ENCODE results near the gene PRG3.
"Not testable (repeated sequence)": the region's sequence is repeated elsewhere in the genome, so short reads cannot be mapped to it uniquely, and the experiment has no call there.

PRG3 gene

DNA sequence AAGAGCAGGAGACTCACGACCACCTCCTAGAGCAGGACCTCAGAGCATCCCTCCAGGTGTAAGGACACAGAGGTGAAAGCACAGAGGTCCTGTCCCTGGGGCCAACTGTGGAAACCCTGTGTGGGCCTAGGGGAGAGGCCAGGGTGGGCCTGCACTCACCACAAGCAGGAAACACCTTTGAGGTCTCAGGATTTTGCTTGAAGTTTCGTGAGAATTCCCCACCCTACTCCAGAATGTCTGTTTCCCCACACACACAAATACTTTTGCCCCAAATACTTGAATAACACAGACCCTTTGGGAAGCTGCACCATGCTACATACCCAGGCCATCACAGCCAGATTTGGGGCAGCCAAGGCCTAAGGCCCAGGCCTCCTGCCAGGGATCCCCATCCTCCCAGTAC, 27.8 kb upstream of the PRG3 start:
- ATAC-seq, result no peak
- no peak for DNase-seq

DNA sequence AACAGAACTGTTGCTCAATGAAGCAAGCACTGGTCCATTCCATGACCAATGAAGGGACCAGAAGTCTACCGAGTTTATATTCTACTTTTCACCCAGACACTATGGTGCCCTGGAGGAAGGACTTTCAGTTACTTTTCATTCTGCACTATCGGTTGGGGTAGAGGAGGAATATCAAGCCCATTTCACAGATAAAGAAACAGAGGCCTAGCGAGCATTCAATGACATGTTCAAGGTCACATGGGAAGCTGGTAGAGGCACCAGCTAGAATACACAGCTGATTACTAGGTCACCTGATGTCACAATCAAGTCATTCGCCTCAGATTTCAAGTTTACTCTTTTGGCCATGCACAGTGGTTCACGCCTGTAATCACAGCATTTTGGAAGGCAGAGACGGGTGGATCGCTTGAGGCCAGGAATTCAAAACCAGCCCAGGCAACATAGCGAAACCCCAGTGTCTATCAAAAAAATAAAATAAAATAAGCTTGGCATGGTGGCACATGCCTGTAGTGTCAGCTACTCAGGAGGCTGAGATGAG, 27.1 kb upstream of the PRG3 start:
- DNase-seq (no peak), ATAC-seq (no peak)

DNA sequence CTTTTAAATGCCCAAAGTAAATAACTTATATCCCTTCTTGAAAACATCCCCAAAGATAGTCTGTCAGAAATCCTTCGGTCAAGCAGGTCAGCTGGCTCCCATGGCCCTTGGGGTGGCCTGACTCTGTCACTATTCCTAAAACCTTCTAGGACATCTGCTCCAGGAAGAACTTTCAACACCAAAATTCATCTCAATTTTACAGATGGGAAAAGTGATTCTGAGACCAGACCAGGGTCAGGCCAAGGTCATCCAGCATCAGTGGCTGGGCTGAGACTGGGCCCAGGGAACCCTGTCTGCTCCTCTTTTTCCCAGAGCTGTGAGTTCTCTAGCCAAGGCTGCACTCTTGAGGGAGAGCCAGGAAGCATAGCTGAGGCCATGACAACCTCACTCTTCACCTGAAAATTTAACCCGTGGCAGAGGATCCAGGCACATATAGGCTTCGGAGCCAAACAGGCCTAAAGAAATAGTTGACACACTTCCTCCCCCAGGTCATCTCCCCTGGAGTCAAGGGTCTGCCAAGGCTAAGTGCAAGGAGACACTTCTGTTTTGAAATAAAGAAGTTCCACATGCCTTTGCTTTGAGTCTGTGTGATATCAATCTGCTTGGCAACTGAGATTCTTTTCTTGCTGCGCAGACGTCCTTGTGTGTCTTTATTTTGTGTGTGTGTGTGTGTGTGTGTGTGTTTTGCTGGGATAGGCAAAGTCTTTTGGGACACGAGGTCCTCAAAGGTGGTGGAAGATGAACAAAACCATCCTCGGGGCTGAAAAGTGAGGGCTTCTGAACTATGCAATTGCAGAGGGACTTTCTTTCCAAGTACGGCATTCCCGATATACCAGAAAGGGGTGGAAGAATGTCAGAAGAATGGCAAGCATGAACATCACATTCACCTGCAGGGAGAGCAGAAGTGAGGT, 26.3 kb upstream of the PRG3 start:
- ATAC-seq (no peak), DNase-seq (no peak)

DNA sequence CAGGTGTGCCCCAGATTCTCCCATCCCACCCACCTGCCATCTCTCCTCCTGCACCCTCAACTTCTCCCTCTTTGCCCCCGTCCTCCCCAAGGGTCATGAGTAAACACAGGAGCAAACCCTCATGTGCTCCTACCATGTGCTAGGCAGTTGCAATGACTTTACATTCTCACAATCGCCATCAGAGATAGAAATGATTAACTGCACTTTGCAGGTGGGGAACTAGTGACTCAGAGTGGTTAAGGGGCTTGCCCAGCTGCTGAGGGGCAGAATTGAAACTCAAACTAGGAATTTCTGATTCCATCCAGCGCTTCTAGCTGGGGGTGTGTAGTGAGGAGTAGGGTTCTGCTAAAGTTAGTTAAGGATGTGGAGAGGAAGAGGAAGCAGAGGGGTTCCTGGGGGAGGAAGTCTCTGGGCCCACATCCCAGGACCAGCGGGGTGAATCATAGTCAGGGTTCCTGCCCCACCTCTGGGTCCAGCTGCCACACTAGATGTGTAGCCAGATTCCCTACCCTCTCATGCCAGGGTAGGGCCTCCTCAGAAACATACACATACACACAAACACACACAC, 25.5 kb upstream of the PRG3 start:
- DNase-seq (peak; percentile 62), ATAC-seq (peak; percentile 90)

DNA sequence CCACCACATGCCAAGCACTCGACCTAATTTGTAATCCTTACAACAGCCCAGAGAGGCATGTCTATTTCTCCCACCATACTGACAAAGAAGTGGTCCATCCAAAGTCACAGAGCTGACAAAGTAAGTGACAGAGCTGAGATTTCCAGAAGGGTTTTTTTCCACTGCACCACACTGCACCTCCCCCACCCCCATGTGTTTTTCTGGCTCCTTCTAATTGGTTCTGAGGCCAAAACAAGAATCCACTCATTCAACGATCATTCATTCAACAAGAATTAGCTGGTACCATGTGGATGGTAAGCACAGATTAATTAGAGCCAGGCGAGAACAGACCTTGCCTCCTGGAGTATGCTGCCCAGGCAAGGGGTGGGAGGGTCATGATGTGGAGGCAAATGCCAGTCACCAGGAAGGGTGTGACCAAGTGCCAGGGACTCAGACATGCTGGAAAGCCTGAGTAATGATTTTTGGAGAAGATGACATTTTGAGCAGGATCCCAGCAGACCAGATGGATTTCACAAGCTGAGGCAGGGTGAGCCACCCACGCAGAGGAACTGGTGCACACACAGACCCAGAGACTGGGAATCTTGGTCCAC, 24.4 kb upstream of the PRG3 start:
- DNase-seq (no peak), ATAC-seq (peak; percentile 9)

DNA sequence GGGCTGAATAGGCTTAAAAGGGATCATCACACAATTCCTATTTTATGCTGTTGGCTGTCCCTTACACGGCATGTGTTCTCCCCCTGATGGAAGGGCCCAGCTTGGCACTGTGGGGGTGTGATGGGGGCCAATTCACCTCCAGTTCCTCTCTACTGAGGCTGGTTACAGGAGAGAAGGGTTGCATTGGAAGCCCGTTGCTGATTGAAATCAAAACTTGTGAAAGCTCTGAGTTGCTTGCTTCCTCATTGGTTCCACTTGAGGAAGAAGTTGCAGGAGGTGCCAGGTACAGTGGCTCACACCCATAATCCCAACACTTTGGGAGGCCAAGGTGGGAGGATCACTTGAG, 22.8 kb upstream of the PRG3 start:
- ATAC-seq (no peak), DNase-seq (no peak)

DNA sequence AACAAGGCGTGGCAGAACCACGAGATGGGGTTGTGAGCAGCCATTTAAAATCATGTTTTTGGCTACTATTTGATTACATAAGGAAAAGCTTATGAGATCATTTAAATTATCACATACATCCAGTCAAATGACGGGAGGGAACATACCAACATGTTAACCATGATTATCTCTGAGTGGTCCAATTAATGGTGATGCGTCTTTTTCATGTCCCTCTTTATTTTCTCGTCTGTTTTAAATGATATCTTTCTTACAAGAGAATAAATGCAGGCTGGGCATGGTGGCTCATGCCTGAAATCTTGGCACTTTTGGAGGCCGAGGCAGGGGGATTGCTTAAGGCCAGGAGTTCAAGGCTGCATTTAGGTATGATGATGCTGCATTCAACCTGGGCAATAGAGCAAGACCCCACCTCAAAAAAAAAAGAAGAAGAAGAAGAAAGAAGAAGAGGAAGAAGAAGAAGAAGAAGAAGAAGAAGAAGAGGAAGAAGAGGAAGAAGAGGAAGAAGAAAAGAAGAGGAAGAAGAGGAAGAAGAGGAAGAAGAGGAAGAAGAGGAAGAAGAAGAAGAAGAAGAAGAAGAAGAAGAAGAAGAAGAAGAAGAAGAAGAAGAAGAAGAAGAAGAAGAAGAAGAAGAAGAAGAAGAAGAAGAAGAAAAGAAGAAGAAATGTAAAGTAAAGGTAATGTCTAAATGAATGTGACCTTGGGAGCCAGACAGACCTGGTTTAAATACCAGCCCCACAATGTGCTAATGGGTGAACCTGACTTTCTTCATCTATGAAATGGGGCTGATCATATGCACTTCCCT, 22.3 kb upstream of the PRG3 start:
- not testable (repeated sequence) for DNase-seq, ATAC-seq

DNA sequence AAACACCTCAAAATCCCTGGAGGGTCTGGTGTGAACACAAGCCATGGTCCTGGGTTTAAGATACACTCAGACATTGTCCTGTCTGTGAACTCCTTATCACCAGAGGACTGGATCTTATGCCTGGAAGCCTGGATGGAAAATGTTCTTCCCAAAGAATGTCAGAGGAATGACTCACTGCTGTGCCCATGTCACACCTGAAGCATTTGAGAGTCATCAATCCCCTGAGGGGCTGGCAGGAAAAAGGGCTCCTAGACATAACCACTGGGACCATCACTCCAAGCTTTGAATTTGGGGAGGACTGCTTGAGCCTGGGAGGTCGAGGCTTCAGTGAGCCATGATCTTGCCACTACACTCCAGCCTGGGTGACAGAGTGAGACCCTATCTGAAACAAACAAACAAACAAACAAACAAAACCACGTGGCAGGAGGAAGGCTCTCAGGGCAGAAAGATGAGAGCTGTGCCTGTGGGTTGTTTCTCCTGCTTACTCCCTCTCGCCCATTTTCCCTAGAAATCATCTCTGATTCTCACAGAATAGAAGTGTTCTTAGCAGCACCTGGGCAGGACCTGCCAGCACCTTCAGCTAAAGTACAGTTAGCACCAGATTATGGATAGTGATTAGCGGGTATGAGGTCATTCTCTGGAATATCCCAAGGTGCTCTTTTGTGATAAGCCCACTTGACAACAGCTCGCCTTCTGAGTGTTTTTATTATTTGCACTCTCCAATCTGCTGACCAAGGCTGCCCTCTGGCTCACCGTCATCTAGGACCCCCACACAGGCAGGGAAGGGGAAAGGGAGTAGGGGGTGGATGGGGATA, 21.4 kb upstream of the PRG3 start:
- DNase-seq (no peak), ATAC-seq (no peak)

DNA sequence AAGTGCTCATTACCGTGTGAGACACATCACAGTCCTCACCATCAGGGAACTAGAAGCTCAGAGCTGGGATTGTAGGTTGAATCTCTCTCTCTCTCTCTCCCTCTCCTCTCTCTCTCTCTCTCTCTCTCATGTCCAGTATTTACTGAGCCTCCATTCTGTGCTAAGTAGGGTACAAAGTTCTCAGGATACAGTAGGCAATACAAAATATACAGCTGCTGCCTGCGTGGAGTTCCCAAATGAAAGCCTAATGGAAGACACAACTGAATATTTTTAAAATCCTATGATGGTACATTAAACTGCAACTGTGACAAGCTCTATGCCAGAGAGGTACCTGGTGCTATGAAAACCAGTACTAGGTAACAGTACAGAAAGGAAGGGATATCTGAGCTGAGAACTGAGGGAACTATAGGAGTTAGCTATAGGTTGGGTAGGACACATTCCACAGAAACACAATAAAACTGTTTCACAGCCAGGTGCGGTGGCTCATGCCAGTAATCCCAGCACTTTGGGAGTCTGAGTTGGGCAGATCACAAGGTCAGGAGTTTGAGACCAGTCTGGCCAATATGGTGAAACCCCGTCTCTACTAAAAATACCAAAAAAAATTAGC, 19.1 kb upstream of the PRG3 start:
- DNase-seq (no peak), ATAC-seq (no peak)

DNA sequence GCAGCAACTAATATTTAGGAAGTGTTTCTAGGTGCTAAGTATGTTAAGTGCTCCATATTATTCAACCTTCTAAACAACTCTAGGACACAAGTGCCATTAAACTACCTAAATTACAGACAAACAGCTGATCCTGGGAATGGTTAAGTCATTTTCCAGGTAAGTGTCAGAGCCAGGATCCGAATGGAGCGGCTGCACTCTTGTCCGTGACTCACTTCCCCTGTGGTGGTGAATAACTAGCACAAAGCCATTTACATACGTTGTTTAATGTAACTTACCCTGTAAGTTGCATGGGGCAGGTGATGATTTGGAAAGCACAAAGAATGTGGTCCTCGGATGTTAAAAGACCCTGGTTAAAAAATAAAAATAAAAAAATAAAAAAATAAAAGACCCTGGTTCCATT, 18.3 kb upstream of the PRG3 start:
- no peak for DNase-seq
- no peak for ATAC-seq

DNA sequence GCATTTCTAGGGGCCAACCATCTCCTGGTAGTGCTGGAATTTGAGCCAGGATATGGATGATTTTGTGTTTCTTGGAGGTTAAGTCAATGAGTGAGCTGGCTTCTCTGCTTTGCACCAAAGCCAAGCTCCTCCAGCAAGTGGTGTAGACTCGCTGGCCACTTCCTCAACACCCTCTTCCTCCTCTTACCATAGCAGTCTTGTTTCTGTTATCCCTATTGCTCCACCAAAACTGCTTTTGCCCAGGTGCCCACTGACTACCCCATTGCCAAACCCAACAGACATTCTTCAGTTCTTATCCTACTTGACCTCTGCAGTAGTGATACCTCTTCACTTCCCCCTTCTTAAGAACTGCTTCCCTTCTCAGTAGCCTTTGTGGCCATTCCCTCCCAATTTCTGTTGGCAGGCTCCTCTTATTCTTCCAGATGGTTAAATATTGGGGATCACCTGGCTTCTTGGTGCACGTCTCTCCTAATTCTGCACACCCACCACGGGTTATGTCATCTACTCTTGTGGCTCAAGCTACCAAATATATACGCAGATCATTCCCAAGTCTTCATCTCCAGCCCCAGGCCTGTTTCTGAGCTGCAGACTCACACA, 16.5 kb upstream of the PRG3 start:
- DNase-seq (no peak), ATAC-seq (no peak)

DNA sequence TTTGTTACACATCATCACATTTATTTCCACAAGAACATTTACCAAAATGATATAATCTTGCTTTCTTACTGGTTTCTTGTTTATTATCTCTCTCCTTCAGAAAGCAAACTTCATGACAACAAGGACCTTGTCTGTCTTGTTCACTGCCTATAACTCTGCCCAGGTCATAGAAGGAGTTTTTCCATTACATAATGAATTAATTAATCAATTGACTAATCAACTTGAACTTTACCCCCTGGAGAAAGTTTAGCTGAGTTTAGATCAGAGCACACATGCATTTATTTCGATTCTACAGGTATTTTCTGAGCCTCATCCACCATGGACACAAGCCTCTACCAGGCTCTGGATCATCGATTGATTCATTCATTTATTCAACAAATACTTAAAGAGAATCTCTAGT, 15.8 kb upstream of the PRG3 start:
- no peak for ATAC-seq

DNA sequence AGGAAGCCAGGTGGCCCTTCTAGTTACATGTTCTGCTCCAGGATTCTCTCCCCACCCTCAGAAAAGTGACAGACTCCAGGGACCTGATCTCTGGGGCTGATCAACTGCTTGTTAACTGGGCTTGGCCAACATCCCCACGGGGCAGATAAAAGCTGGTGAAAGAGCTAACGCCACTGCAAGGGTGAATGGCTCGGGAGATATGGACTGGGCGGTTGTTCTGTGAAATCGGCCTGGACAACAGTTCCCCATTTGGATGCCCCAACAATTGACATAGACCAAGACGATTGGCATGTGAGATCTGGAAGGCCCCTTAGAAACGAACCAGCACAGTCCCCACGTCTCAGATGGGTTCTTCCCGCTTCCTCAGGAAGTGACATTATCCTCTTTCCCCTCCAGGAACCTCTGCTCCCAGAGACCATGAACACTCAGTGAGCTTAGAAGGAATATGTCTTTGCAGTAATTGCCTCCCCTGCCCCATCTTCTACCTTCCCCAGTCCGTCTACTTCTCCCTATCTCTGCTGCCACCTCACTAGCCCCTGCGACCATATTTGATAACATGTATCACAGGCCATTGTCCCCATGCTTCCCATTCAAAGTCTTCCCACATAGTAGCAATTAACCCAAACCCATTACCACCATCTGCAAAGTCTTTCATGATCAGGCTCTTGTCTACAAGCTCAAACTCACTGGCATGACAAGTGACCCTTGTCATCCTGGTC, 15.1 kb upstream of the PRG3 start:
- DNase-seq (no peak), ATAC-seq (no peak)

More for the DNA sequence above, 15.8 kb upstream of the PRG3 start:
- no peak for DNase-seq

DNA sequence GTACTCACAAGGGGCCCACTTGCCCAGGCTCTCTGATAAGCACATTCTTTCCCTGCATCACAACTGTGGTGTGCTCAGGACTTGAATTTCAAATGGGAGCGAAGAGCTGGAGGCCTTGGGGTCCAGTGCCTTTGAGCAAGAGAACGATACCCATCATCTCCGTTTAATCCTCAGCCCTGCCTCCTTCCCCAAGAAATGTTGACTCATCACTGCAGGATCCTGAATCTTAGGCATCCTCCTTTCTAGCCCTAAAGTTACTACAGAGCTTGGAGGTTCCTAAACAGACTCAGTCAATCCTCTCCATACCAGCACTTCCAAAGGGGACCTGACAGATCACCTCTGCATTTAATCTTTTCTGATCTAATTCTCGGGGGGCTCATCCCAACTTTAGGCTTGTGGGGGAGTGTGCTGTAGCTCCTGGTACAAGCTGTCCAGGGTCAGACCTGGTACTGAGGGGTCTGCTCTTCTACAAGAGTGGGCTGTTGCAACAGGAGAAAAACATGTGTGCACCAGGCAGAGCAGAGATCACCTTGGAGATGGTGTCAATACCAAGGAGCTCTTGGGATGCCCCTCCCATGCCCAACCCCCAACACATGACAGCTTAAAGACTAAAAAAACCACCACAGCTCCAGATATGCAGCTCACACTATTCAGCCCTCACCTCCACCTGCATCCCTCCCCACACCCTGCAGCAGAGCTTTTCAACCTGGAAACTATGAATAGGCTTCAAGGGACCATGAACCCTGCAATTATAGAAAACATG, 13.4 kb upstream of the PRG3 start:
- no peak for DNase-seq
- ATAC-seq, result no peak

DNA sequence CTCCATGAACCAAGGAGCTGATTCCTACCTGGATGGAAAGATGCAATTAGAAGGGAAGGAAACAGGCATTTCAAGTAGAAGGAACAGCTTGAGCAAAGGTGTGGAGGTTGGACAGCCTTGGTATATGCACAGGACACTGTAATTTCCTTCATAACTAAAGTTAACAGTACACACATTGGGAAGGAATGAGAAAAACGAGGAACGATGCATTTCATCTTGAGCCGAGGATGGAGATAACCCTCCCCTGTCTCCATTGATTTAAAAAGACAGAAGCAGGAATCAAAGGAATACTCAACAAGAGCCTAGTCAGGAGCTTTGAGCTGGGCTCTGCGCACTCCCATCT, 11.8 kb upstream of the PRG3 start:
- ATAC-seq (no peak), DNase-seq (no peak)

DNA sequence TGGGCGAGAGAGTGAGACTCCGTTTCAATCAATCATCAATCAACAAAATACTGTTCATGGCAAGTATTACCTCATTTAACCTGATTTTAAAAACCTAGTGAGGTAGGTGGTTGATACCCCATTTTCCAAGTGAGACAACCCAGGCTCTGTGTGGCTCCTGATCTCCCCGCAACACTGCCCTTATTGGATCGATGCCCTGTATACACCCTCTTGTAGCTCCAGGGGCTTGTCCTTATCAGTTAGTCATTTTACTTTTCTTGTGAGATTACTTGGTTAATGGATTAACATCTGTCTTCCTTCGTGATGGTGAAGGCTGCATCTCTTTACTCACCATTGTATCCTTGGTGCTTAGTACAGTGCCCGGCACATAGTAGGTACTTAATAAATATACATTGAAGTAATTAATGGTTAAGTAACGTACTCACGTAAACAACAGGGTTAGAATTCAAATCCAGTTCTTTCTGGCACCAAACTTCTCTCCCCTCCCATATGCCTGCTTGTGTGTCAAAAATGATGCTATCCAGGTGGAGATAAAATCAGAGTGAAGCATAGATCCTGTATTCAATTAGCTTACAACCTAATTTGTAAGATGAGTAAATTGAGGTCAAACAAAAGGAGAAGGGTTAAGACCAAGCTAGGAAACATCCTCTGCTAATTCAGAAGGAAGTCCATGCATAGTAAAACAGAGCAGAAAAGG, 11.3 kb upstream of the PRG3 start:
- no peak for DNase-seq

DNA sequence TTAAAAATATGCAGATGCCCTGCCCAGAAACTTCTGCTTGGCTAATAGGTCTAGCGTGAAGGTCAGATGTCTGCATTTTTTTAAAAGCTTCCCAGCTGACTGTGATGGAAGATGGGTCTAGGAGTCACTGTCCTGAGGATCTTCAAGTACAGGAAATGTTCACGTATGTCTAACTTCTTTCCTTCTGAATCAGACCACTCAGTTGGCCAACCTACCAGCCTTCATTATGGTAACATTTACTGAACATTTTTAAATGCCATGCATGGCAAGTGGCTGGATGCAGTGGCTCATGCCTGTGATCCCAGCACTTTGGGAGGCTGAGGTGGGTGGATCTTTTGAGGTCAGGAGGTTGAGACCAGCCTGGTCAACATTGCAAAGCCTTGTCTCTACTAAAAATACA, 10.6 kb upstream of the PRG3 start:
- DNase-seq (no peak), ATAC-seq (no peak)

More for the DNA sequence above, 11.3 kb upstream of the PRG3 start:
- no peak for ATAC-seq

DNA sequence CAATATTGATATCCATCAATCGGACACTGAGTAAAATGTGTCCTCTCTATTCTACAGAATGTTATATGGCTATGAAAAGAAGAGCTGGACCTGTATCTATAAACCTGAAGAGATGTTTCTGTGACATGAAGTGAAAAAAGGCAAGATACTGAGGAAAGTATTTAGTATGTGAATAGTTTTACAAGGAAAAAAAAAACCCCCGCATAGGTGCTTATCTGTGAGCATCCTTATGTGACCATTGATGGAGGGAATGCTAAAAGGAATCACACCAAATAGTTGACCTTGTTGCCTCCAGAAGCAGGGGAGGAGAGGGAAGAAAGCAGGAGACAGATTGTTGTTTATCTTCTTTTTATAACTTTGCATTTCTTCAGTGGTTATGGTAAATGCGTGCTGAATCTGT, 10.2 kb upstream of the PRG3 start:
- ATAC-seq, result no peak
- no peak for DNase-seq

DNA sequence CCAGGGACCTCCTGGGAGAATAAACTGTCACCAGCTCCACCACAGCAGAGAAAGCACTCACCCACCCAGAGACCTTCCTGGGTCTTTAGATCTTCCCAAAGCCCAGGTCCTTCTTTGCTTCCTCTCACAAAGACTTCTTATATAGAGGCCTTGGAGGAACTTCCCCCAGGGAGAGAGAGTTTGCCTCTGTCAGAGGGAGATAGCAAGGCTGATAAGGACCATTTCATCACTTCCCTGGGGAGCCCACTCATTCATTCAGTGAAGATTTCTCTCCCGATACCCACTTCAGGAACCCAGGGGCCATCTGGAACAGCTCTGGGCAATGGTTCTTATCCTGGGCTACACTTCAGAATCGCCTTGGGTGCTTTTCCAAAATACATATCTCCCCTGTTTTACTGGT, 9.6 kb upstream of the PRG3 start, which contains the start of gene PRG2:
Gene PRG2, minus strand, starts transcription at position 116 of the 400 bp plus-strand sequence. CDS start 706 bp downstream, outside the sequence.
- no peak for DNase-seq
- ATAC-seq, result no peak
